CD4-positive, alpha-beta T cell (primary cell): Measurements from ENCODE around the gene ABCC11. TPM values are rescaled to one million over a fixed set of nuclear protein-coding genes. Genes with fewer than 3 reads are reported as not detected.
"Not testable (repeated sequence)": the region's sequence is repeated elsewhere in the genome, so short reads cannot be mapped to it uniquely, and the experiment has no call there.

Experiments used
- ATAC-seq: fragments of 200-7000 bp; cut with Tn5 transposase; one replicate; pipeline ENCODE4 v1.10.0; 2022; ENCODE audit warnings: mild to moderate bottlenecking; ENCODE audit not compliant: poor library complexity
- CTCF ChIA-PET: fragments of 350-600 bp; sonication (Branson Sonifier 250); formaldehyde crosslinking; loops from one replicate; lab custom pipeline; 2021; ENCODE audit warnings: antibody characterized with exemption, inconsistent platforms; lab: Charles Lee
- POLR2A ChIA-PET: fragments of 350-600 bp; sonication (Branson Sonifier 250); formaldehyde crosslinking; loops from one replicate; lab custom pipeline; 2021; ENCODE audit warnings: antibody characterized with exemption, inconsistent platforms; lab: Charles Lee
- DNase-seq, 14 experiments: peaks; one replicate each; pipeline ENCODE4 v3.0.0-alpha.2; 2013 to 2020; ENCODE audit warnings: mixed read lengths in 2 of 14
- H3K27ac ChIP-seq, 2 donors: one replicate each; pipeline versions ENCODE4 v1.5.1 to v1.7.0; 2013; ENCODE audit warnings: low read length in 2 of 2, low read depth in 1 of 2, mild to moderate bottlenecking in 1 of 2
- H3K27me3 ChIP-seq, 2 experiments: 1 replicate in 1 of 2; 2 replicates in 1 of 2; pipeline versions ENCODE4 v1.6.1 to v1.7.0; 2013; ENCODE audit warnings: low read length in 2 of 2, control low read depth in 1 of 2, mild to moderate bottlenecking in 1 of 2, moderate library complexity in 1 of 2; ENCODE audit not compliant: insufficient read depth in 2 of 2, control insufficient read depth in 1 of 2
- H3K36me3 ChIP-seq: one replicate; pipeline ENCODE4 v1.6.1; 2013; ENCODE audit warnings: low read length, control low read depth; ENCODE audit not compliant: insufficient read depth
- H3K4me1 ChIP-seq: one replicate; pipeline ENCODE4 v1.6.1; 2013; ENCODE audit warnings: low read length, control low read depth; ENCODE audit not compliant: insufficient read depth
- H3K4me3 ChIP-seq: one replicate; pipeline ENCODE4 v1.5.1; 2013; ENCODE audit warnings: mild to moderate bottlenecking, low read length, moderate library complexity
- H3K9me3 ChIP-seq, 2 experiments: 1 replicate in 1 of 2; 2 replicates in 1 of 2; pipeline versions ENCODE4 v1.6.1 to v1.7.0; 2013; ENCODE audit warnings: low read length in 2 of 2, mild to moderate bottlenecking in 2 of 2, control low read depth in 1 of 2, moderate library complexity in 1 of 2; ENCODE audit not compliant: control insufficient read depth in 1 of 2, insufficient read depth in 1 of 2
- H3K27ac Mint-ChIP-seq: one replicate; pipeline ENCODE4 v1.8.0; 2020; ENCODE audit warnings: mixed read lengths
- H3K27me3 Mint-ChIP-seq: one replicate; pipeline ENCODE4 v1.8.0; 2021; ENCODE audit warnings: mixed read lengths
- H3K36me3 Mint-ChIP-seq: one replicate; pipeline ENCODE4 v1.8.0; 2021; ENCODE audit warnings: low read depth, mixed read lengths
- H3K4me1 Mint-ChIP-seq: one replicate; pipeline ENCODE4 v1.8.0; 2021; ENCODE audit warnings: low read depth, mixed read lengths
- H3K4me3 Mint-ChIP-seq: one replicate; pipeline ENCODE4 v1.8.0; 2020; ENCODE audit warnings: mild to moderate bottlenecking, mixed read lengths
- H3K9me3 Mint-ChIP-seq: one replicate; pipeline ENCODE4 v1.8.0; 2020; ENCODE audit warnings: mixed read lengths
- CTCF ChIP-seq: fragments of 200-600 bp; IDR thresholded peaks from one replicate; pipeline ENCODE4 v1.8.0; 2022; ENCODE audit warnings: antibody characterized with exemption, mild to moderate bottlenecking
- intact Hi-C, 2 experiments: fragments of 100-400 bp; cut with DNase I in 1 of 2; cut with micrococcal nuclease in 1 of 2; formaldehyde crosslinking; loops; one replicate each; pipeline versions ENCODE4 v1.15.1 to v1.9.0; 2023 to 2025; cut with DNase I, micrococcal nuclease
- total RNA-seq, 174 experiments: library from RNA in 2 of 174; stranded (reverse) in 2 of 174; gene quantifications; one replicate each; pipeline ENCODE4 v1.2.3 and lab custom pipeline; 2021 to 2026

ABCC11 gene
- total RNA-seq, 2 experiments from 2014 or later: 0.08 TPM; not detected in 1

GRCh38 chr16:48244080-48244862, 3.1 kb downstream of the ABCC11 start, which contains the start of gene LONP2:
LONP2 (plus strand) TSS chr16:48244300; CDS start chr16:48244389, 89 bp downstream.
- Mint-ChIP-seq H3K27me3 (no peaks in the 10 kb centered on the region), H3K27ac (peak within 1 kb of the TSS; percentile 89), H3K4me3 (peak within 1 kb of the TSS; percentile 90), H3K4me1 (peaks cover 49% of the 10 kb centered on the region), H3K36me3 (peaks cover 20% of the 10 kb centered on the region), H3K9me3 (peaks cover 2% of the 10 kb centered on the region)
- intact Hi-C loops: loop anchor here in 1 of 2 experiments (5.0 to 10.0 kb wide), 4 partner anchors 143 to 1611 kb away; partner anchors contain the start of genes C16orf87, ITFG1, PHKB and SIAH1
- no peak for TF ChIP-seq CTCF
- Histone ChIP-seq H3K9me3 (no peaks in the 10 kb centered on the region), H3K36me3 (no peaks in the 10 kb centered on the region), H3K4me1 (peaks cover 43% of the 10 kb centered on the region), H3K4me3 (peak within 1 kb of the TSS; percentile 86), H3K27ac (peak within 1 kb of the TSS; percentile 78), H3K27me3 (no peaks in the 10 kb centered on the region)
- ChIA-PET POLR2A (interaction anchor here (0.6 to 1.5 kb wide), 7 partner anchors 23 to 1271 kb away, joined by 3 to 8 read pairs (median 4); partner anchors contain the start of gene DNAJA2), CTCF (interaction anchor here (1.7 kb wide), 1 partner anchor 379 kb away, joined by 5 read pairs; no protein-coding TSS in a partner anchor)
- ATAC-seq (peak; percentile 95), DNase-seq (peak; percentile 81 to 94 (median 87))

- H3K4me3 ChIP-seq, CTCF ChIA-PET, H3K36me3 Mint-ChIP-seq, POLR2A ChIA-PET, H3K27me3 ChIP-seq, H3K27ac Mint-ChIP-seq, H3K36me3 ChIP-seq, DNase-seq, H3K9me3 ChIP-seq, H3K9me3 Mint-ChIP-seq, H3K27me3 Mint-ChIP-seq, H3K27ac ChIP-seq, ATAC-seq: not testable (repeated sequence)
- Mint-ChIP-seq H3K4me3 (peak overlapping the region; percentile 15), H3K4me1 (peaks cover 12% of the 10 kb centered on the region)
- peaks cover 12% of the 10 kb centered on the region for H3K4me1 ChIP-seq
- intact Hi-C loops: loop anchor here in 1 of 2 experiments (5.0 to 10.0 kb wide), 4 partner anchors 147 to 1615 kb away; partner anchors contain the start of genes C16orf87, ITFG1, PHKB and SIAH1
Measured at GRCh38 chr16:48240147-48240546, 7.2 kb downstream of the ABCC11 start.

- peaks cover 2% of the 10 kb centered on the region for H3K9me3 Mint-ChIP-seq
- Histone ChIP-seq H3K27ac (no peak overlapping the region), H3K9me3 (no peaks in the 10 kb centered on the region), H3K4me3 (no peak overlapping the region), H3K4me1 (no peaks in the 10 kb centered on the region), H3K27me3 (no peaks in the 10 kb centered on the region), H3K36me3 (no peaks in the 10 kb centered on the region)
- no peak for DNase-seq
- no peak overlapping the region for H3K4me3 Mint-ChIP-seq
- H3K27me3 Mint-ChIP-seq: peaks cover 5% of the 10 kb centered on the region
- no peak for TF ChIP-seq CTCF
- ATAC-seq: no peak
- ChIA-PET POLR2A (no interaction called here), CTCF (no interaction called here)
- intact Hi-C loops: no loop called here
- no peaks in the 10 kb centered on the region for H3K4me1 Mint-ChIP-seq
- no peak overlapping the region for H3K27ac Mint-ChIP-seq
- no peaks in the 10 kb centered on the region for H3K36me3 Mint-ChIP-seq
Measured at GRCh38 chr16:48236286-48236685, 11.1 kb downstream of the ABCC11 start.
